ENCODE results near the gene PRPF6.

GRCh38 chr20:64065974-64066343 lies 85.0 kb downstream of the PRPF6 start:
- TF ChIP-seq CTCF (IDR thresholded peaks at IDR 0.05; ENCODE audit: insufficient read depth, low read depth, low read length) (no peak), EZH2 (IDR thresholded peaks at IDR 0.05; ENCODE audit: insufficient read depth, low read length) (no peak)
